ENCODE data around the gene MATN3. TPM values are rescaled to one million over a fixed set of nuclear protein-coding genes. Genes with fewer than 3 reads are reported as not detected.

Gene MATN3
- total and polyA plus RNA-seq, 2 of the 13 experiments (the other 11 are each of a cell fraction or from before 2014, with no cell fraction given) = 36.1 to 208 TPM

GRCh38 chr2:20051532-20052228, 39.2 kb upstream of the MATN3 start, which contains the start of gene LAPTM4A (continued):
- TF ChIP-seq CSRNP2 (CRISPR knock-in tag; conservative IDR thresholded peaks at IDR 0.05; ENCODE audit: low read depth) (peak; percentile 65; the same call in 1 of the 2 replicates), ARNT (IDR thresholded peaks at IDR 0.05) (no peak), CREM (IDR thresholded peaks at IDR 0.05) (peak; percentile 95), CREM (CRISPR knock-in tag; IDR thresholded peaks at IDR 0.05) (peak; percentile 55), ESRRA (CRISPR knock-in tag; IDR thresholded peaks at IDR 0.05; ENCODE audit: low read depth) (no peak; the same call in 1 of the 2 replicates), KDM6A (CRISPR knock-in tag; IDR thresholded peaks at IDR 0.05; ENCODE audit: low read depth) (peak; percentile 44; the same call in 1 of the 2 replicates), ZNF737 (CRISPR knock-in tag; IDR thresholded peaks at IDR 0.05; ENCODE audit: borderline replicate concordance) (no peak), PAWR (CRISPR knock-in tag; IDR thresholded peaks at IDR 0.05; ENCODE audit: borderline replicate concordance) (no peak), SKIL (CRISPR knock-in tag; IDR thresholded peaks at IDR 0.05; ENCODE audit: borderline replicate concordance) (no peak; the same call in 1 of the 2 replicates), CAMTA2 (CRISPR knock-in tag; IDR thresholded peaks at IDR 0.05; ENCODE audit: borderline replicate concordance) (no peak), ZFP90 (CRISPR knock-in tag; IDR thresholded peaks at IDR 0.05; ENCODE audit: borderline replicate concordance) (peak; percentile 84; the same call in 1 of the 2 replicates), PBX2 (CRISPR knock-in tag; IDR thresholded peaks at IDR 0.05) (peak; percentile 97), HDAC1 (CRISPR knock-in tag; IDR thresholded peaks at IDR 0.05) (peak; percentile 90), FOXP1 (IDR thresholded peaks at IDR 0.05) (no peak), FOXP1 (CRISPR knock-in tag; IDR thresholded peaks at IDR 0.05) (peak; percentile 23; the same call in 1 of the 2 replicates), ZNF432 (CRISPR knock-in tag; IDR thresholded peaks at IDR 0.05; ENCODE audit: borderline replicate concordance) (no peak), ZNF275 (CRISPR knock-in tag; IDR thresholded peaks at IDR 0.05; ENCODE audit: borderline replicate concordance) (peak; percentile 68; the same call in 1 of the 2 replicates), ZNF672 (CRISPR knock-in tag; IDR thresholded peaks at IDR 0.05) (no peak), DMTF1 (CRISPR knock-in tag; IDR thresholded peaks at IDR 0.05) (peak; percentile 88), ZFP62 (CRISPR knock-in tag; IDR thresholded peaks at IDR 0.05) (no peak), TSC22D2 (CRISPR knock-in tag; IDR thresholded peaks at IDR 0.05; ENCODE audit: borderline replicate concordance) (peak; percentile 95), SP1 (IDR thresholded peaks at IDR 0.05) (no peak), SP1 (CRISPR knock-in tag; IDR thresholded peaks at IDR 0.05) (peak; percentile 92)

Measured in HepG2 (cell line).